GM12891 (cell line): ENCODE measurements around the gene PUDP.

ENCODE experiments used
- POLR2A ChIP-seq: IDR thresholded peaks from 2 replicates; pipeline ENCODE4 v1.6.1; 2011; ENCODE audit warnings: low read depth, low read length, control low read depth
- POLR2AphosphoS5 ChIP-seq: IDR thresholded peaks from 2 replicates; pipeline ENCODE4 v1.6.1; 2011; ENCODE audit warnings: low read depth, low read length, control low read depth
- POU2F2 ChIP-seq: IDR thresholded peaks from 2 replicates; pipeline ENCODE4 v1.6.1; 2011; ENCODE audit warnings: low read depth, mild to moderate bottlenecking, control low read depth, low read length, moderate library complexity

DNA sequence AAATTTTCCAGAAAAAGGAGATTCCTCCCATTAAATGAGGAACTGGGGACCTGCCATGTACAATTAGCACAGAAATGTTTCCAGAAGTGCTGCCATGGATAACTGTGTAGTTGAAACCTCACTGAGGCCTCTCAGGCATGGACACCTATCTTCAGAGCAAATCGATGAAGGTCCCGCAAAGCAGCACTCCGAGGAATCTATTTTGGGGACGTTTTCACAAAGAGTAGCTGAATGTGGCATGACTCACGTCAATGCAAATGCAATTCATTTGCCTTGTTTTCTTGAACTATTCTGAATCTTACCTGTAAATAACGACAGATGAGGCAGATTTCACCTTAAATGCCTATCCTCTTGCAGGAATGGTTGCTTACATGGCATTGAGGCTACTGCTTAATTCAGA lies 87.5 kb downstream of the PUDP start:
- TF ChIP-seq POLR2A (no peak), POLR2AphosphoS5 (no peak), POU2F2 (no peak)
